GM19193 (cell line): ENCODE measurements around the gene EVL.

Experiments used
- POLR2A ChIP-seq: IDR thresholded peaks from 4 replicates; pipeline ENCODE4 v1.6.1; 2011; ENCODE audit not compliant: insufficient read depth, insufficient read length; ENCODE audit errors: extremely low read depth

The EVL gene

GRCh38 chr14:100117633-100118395 lies 52.6 kb downstream of the EVL start:
- TF ChIP-seq POLR2A, result no peak

- TF ChIP-seq POLR2A, result no peak
Measured at GRCh38 chr14:100118396-100119011, 53.3 kb downstream of the EVL start.

GRCh38 chr14:100119251-100119650 lies 54.0 kb downstream of the EVL start:
- TF ChIP-seq POLR2A, result no peak

GRCh38 chr14:100120522-100121269 lies 55.5 kb downstream of the EVL start:
- no peak for TF ChIP-seq POLR2A

- TF ChIP-seq POLR2A, result no peak
Measured at GRCh38 chr14:100121643-100122480, 56.6 kb downstream of the EVL start.

- TF ChIP-seq POLR2A, result no peak
Measured at GRCh38 chr14:100122481-100123223, 57.4 kb downstream of the EVL start.

GRCh38 chr14:100123618-100124017 lies 58.4 kb downstream of the EVL start:
- TF ChIP-seq POLR2A, result no peak

GRCh38 chr14:100124551-100125088 lies 59.4 kb downstream of the EVL start:
- no peak for TF ChIP-seq POLR2A

- TF ChIP-seq POLR2A, result no peak
Measured at GRCh38 chr14:100126401-100126800, 61.2 kb downstream of the EVL start.

GRCh38 chr14:100127853-100128455 lies 62.7 kb downstream of the EVL start:
- TF ChIP-seq POLR2A, result no peak

- TF ChIP-seq POLR2A, result no peak
Measured at GRCh38 chr14:100128688-100129087, 63.5 kb downstream of the EVL start.

- TF ChIP-seq POLR2A, result no peak
Measured at GRCh38 chr14:100129161-100129589, 64.0 kb downstream of the EVL start.

GRCh38 chr14:100130521-100130920 lies 65.3 kb downstream of the EVL start:
- TF ChIP-seq POLR2A, result no peak
